Gastrocnemius medialis (tissue), 4 donors: Measurements from ENCODE around the gene TLK2.

Source experiments
- CTCF ChIP-seq, 5 experiments: fragments of 450-650 bp in 3 of 5; fragments of 200-600 bp in 2 of 5; sonication (generic) in 2 of 5; IDR thresholded peaks in 4 of 5; conservative IDR thresholded peaks in 1 of 5; 1 replicate in 4 of 5; 2 replicates in 1 of 5; pipeline ENCODE4 v1.5.1; 2016 to 2019; ENCODE audit warnings: antibody characterized with exemption in 5 of 5, mild to moderate bottlenecking in 3 of 5, moderate library complexity in 3 of 5
- POLR2A ChIP-seq, 2 donors: fragments of 450-650 bp; IDR thresholded peaks; one replicate each; pipeline ENCODE4 v1.6.1; 2017; ENCODE audit warnings: antibody characterized with exemption in 2 of 2, mild to moderate bottlenecking in 2 of 2, moderate library complexity in 2 of 2

- TF ChIP-seq POLR2A (IDR thresholded peaks at IDR 0.05), result no peak
- no peak for TF ChIP-seq CTCF (IDR thresholded peaks at IDR 0.05 in 4 of 5, conservative IDR thresholded peaks at IDR 0.05 in 1 of 5)
Measured at GRCh38 chr17:62617894-62618472, 139.4 kb downstream of the TLK2 start.
